Fibroblast of skin of right biceps (primary cell): ENCODE data around the gene PCDHGA2.
"Not testable (repeated sequence)": the region's sequence is repeated elsewhere in the genome, so short reads cannot be mapped to it uniquely, and the experiment has no call there.

ENCODE experiments used
- DNase-seq: peaks from one replicate; pipeline ENCODE4 v3.0.0-alpha.2; 2013

PCDHGA2 gene

DNA sequence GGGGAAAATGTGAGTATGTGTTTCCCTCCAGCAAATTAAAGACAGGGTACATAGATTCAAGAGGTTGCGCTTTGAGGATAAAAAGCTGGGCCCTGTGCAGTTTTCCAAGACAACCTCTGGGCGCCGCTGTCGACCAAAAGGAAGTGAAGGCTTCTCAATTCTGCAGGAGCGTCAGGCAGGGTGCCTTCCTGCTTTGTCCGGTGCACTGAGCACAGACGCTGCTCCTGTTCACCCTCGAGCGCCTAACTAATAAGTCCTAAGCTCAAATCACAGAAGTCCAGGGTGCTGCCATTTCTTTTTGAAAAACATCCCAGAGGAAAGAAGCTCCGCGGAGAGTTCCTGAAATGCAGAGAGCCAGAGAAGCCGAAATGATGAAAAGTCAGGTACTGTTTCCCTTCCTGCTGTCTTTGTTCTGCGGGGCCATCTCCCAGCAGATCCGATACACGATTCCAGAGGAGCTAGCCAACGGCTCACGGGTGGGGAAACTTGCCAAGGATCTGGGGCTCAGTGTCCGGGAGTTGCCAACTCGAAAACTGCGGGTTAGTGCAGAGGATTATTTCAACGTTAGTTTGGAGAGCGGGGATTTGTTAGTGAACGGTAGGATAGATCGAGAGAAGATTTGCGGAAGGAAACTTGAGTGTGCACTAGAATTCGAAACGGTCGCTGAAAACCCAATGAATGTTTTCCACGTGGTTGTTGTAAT is 11.5 kb downstream of the PCDHGA2 start, which contains the start of gene PCDHGB1:
Gene PCDHGB1 (plus strand): TSS at position 183 of the 703 bp plus-strand sequence. CDS start 162 bp downstream, at position 345.
- DNase-seq: peak; percentile 53

DNA sequence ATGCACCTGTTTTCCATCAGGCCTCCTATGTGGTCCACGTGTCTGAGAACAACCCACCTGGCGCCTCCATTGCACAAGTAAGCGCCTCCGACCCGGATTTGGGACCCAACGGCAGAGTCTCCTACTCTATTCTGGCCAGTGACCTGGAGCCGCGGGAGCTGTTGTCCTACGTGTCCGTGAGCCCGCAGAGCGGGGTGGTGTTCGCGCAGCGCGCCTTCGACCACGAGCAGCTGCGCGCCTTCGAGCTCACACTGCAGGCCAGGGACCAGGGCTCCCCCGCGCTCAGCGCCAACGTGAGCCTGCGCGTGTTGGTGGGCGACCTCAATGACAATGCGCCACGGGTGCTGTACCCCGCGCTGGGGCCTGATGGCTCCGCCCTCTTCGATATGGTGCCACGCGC is 13.0 kb downstream of the PCDHGA2 start:
- DNase-seq: no peak

DNA sequence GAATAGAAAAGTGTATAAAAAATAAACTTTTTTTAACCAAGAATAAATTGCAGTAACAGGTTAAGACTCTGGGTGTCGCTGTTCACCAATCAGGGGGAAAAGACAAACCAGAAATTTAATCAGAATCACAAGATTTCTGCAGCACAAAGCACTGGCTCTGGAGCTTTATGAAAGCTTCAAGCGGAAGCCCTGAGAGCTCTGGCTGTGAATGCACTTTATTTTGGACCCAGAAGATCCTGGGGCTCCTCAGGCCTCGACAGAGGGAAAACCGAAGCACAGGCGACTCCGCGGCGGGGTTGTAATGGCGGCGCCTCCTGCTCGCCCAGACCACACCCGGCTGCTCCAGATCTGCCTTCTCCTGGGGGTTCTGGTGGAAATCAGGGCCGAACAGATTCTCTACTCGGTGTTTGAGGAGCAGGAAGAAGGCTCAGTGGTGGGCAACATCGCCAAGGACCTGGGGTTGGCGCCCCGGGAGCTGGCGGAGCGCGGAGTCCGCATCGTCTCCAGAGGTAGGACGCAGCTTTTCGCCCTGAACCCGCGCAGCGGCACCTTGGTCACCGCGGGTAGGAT is 16.4 kb downstream of the PCDHGA2 start, which contains the start of gene PCDHGA4:
Gene PCDHGA4 (plus strand): TSS at position 122 of the 570 bp plus-strand sequence. CDS start 87 bp downstream, at position 209.
- no peak for DNase-seq

GRCh38 chr5:141355641-141356040 is 17.1 kb downstream of the PCDHGA2 start:
- DNase-seq: no peak

DNA sequence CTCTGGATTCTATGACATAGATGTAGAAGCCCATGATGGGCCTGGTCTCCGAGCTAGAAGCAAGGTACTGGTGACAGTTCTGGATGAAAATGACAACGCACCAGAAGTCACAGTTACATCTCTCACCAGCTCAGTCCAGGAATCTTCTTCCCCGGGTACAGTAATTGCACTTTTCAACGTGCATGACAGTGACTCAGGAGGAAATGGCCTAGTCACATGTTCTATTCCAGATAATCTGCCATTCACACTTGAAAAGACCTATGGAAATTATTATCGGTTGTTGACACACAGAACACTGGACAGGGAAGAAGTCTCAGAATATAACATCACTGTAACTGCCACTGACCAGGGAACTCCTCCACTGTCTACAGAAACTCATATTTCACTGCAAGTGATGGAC is 17.6 kb downstream of the PCDHGA2 start:
- no peak for DNase-seq

- DNase-seq: no peak
These were observed 18.4 kb downstream of the PCDHGA2 start for GRCh38 chr5:141356950-141357349.

GRCh38 chr5:141359790-141360426 is 21.3 kb downstream of the PCDHGA2 start, which contains the start of gene PCDHGB2:
TSS of gene PCDHGB2 (plus strand) at chr5:141359994. CDS start at chr5:141360136, 142 bp downstream.
- peak; percentile 43 for DNase-seq

- no peak for DNase-seq
These were observed 22.1 kb downstream of the PCDHGA2 start for GRCh38 chr5:141360685-141361084.

- no peak for DNase-seq
These were observed 24.2 kb downstream of the PCDHGA2 start for GRCh38 chr5:141362719-141363118.

- DNase-seq: peak; percentile 35
These were observed 25.5 kb downstream of the PCDHGA2 start, which contains the start of gene PCDHGA5 for GRCh38 chr5:141363952-141364660. TSS of gene PCDHGA5 (plus strand) at chr5:141364162. CDS start at chr5:141364331, 169 bp downstream.

GRCh38 chr5:141366016-141366896 is 27.7 kb downstream of the PCDHGA2 start:
- no peak for DNase-seq

GRCh38 chr5:141369994-141370848 is 31.7 kb downstream of the PCDHGA2 start, which contains the start of gene PCDHGB3:
TSS of gene PCDHGB3 (plus strand) at chr5:141370242. CDS start at chr5:141370395, 153 bp downstream.
- peak; percentile 69 for DNase-seq

DNA sequence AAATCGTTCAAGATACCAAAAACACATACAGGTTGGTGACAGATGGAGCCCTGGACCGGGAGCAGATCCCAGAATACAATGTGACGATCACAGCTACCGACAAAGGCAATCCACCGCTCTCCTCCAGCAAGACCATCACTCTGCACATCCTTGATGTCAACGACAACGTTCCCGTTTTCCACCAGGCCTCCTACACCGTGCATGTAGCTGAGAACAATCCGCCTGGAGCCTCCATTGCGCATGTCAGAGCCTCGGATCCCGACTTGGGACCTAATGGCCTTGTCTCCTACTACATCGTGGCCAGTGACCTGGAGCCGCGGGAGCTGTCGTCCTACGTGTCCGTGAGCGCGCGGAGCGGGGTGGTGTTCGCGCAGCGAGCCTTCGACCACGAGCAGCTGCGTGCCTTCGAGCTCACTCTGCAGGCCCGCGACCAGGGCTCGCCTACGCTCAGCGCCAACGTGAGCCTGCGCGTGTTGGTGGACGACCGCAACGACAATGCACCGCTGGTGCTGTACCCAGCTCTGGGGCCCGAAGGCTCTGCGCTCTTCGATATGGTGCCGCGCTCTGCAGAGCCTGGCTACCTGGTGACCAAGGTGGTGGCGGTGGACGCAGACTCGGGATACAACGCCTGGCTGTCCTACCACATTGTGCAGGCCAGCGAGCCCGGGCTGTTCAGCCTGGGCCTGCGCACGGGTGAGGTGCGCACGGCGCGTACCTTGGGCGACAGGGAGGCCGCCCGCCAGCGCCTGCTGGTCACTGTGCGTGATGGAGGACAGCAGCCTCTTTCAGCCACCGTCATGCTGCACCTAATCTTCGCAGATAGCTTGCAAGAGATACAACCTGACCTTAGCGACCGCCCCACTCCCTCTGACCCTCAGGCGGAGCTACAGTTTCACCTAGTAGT is 33.3 kb downstream of the PCDHGA2 start:
- DNase-seq: no peak

DNA sequence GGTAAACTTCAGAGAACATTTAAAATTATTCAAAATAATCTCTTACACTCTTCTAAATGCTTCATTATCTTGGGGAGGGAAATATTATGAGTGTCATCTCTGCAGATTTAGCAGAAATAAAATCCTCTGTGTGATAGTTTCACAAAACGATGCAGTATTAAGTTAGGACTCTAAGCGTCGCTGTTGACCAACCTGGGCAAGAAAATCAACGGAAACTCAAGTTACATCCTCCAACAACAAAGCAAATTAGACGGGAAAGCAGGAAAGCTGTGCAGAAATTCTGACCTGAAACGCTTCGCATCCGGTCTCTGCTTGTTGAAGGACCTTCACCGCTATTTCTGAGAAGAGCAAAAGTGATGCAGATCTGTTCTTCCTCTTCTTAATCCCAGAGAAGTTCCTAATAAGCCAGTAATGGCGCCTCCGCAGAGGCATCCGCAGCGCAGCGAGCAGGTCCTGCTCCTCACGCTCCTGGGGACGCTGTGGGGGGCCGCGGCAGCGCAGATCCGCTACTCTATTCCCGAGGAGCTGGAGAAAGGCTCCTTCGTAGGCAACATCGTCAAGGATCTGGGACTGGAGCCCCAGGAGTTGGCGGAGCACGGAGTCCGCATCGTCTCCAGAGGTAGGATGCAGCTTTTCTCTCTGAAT is 35.2 kb downstream of the PCDHGA2 start, which contains the start of gene PCDHGA6:
Gene PCDHGA6 (plus strand): TSS at position 219 of the 645 bp plus-strand sequence. CDS start 193 bp downstream, at position 412.
- DNase-seq: peak; percentile 46

DNA sequence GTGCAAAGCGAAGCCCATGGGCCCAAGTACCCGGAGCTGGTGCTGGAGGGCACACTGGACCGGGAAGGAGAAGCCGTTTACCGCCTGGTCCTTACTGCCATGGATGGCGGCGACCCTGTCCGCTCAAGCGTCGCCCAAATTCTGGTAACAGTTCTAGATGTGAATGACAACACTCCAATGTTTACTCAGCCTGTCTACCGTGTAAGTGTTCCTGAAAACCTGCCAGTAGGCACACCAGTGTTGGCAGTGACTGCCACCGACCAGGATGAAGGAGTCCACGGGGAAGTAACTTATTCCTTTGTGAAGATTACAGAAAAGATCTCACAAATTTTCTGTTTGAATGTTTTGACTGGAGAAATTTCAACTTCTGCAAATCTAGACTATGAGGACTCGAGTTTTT is 36.1 kb downstream of the PCDHGA2 start:
- DNase-seq: no peak

DNA sequence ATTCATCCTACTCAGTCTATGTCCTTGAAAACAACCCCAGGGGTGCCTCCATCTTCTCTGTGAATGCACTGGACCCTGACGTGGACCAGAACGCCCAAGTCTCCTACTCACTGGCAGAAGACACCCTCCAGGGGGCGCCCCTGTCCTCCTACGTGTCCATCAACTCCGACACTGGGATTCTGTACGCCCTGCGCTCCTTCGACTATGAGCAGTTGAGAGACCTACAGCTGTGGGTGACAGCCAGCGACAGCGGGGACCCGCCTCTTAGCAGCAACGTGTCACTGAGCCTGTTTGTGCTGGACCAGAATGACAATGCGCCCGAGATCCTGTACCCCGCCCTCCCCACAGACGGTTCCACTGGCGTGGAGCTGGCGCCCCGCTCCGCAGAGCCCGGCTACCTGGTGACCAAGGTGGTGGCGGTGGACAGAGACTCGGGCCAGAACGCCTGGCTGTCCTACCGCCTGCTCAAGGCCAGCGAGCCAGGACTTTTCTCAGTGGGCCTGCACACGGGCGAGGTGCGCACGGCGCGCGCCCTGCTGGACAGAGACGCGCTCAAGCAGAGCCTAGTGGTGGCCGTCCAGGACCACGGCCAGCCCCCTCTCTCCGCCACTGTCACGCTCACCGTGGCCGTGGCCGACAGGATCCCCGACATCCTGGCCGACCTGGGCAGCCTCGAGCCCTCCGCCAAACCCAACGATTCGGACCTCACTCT is 37.0 kb downstream of the PCDHGA2 start:
- not testable (repeated sequence) for DNase-seq

GRCh38 chr5:141382469-141383294 is 44.1 kb downstream of the PCDHGA2 start, which contains the start of gene PCDHGA7:
TSS of gene PCDHGA7 (plus strand) at chr5:141382742. CDS start at chr5:141382900, 158 bp downstream.
- peak; percentile 52 for DNase-seq
